MG63 (cell line): ENCODE results near the gene AR. TPM values are rescaled to one million over a fixed set of nuclear protein-coding genes. Genes with fewer than 3 reads are reported as not detected.

Experiments used
- DNase-seq: peaks from one replicate; pipeline ENCODE4 v3.0.0-alpha.2; 2020
- H3K27me3 ChIP-seq: fragments of 250-450 bp; sonication (Bioruptor Pico); 2 replicates; pipeline ENCODE4 v1.5.1; 2020; ENCODE audit warnings: mild to moderate bottlenecking, moderate library complexity
- H3K36me3 ChIP-seq: fragments of 250-450 bp; sonication (Bioruptor Pico); 2 replicates; pipeline ENCODE4 v1.5.1; 2020; ENCODE audit warnings: mild to moderate bottlenecking, moderate library complexity
- H3K4me3 ChIP-seq: fragments of 250-450 bp; sonication (Bioruptor Pico); 2 replicates; pipeline ENCODE4 v1.5.1; 2020; ENCODE audit warnings: mild to moderate bottlenecking, moderate library complexity
- H3K9me3 ChIP-seq: fragments of 250-450 bp; sonication (Bioruptor Pico); 2 replicates; pipeline ENCODE4 v1.5.1; 2020; ENCODE audit warnings: mild to moderate bottlenecking, moderate library complexity
- total RNA-seq: library from RNA; depleted of rRNA; stranded (reverse); fragments of >200 nt; shearing (Covaris generic); gene quantifications from 2 replicates; pipeline ENCODE4 v1.2.3, GENCODE V29; 2014; ENCODE audit warnings: low replicate concordance

The AR gene
- total RNA-seq, 1 experiment from 2014 or later, result 1.2 TPM

- H3K36me3 ChIP-seq, result no peaks in the 10 kb centered on the region
- H3K27me3 ChIP-seq, result no peaks in the 10 kb centered on the region
- H3K9me3 ChIP-seq, result no peaks in the 10 kb centered on the region
- DNase-seq, result peak; percentile 18
- no peak overlapping the region for H3K4me3 ChIP-seq
Measured at GRCh38 chrX:67555578-67556203, 11.9 kb downstream of the AR start.

- no peaks in the 10 kb centered on the region for H3K9me3 ChIP-seq
- no peak overlapping the region for H3K4me3 ChIP-seq
- H3K36me3 ChIP-seq, result no peaks in the 10 kb centered on the region
- no peak for DNase-seq
- no peaks in the 10 kb centered on the region for H3K27me3 ChIP-seq
Measured at GRCh38 chrX:67558267-67558666, 14.4 kb downstream of the AR start.

- DNase-seq, result no peak
- Histone ChIP-seq H3K4me3 (no peak overlapping the region), H3K27me3 (no peaks in the 10 kb centered on the region), H3K36me3 (no peaks in the 10 kb centered on the region), H3K9me3 (no peaks in the 10 kb centered on the region)
Measured at GRCh38 chrX:67563469-67564448, 19.9 kb downstream of the AR start.

- no peaks in the 10 kb centered on the region for H3K9me3 ChIP-seq
- H3K4me3 ChIP-seq, result no peak overlapping the region
- no peaks in the 10 kb centered on the region for H3K36me3 ChIP-seq
- no peaks in the 10 kb centered on the region for H3K27me3 ChIP-seq
- no peak for DNase-seq
Measured at GRCh38 chrX:67564475-67564874, 20.7 kb downstream of the AR start.

GRCh38 chrX:67568769-67569168 lies 24.9 kb downstream of the AR start:
- Histone ChIP-seq H3K9me3 (no peaks in the 10 kb centered on the region), H3K4me3 (no peak overlapping the region), H3K27me3 (no peaks in the 10 kb centered on the region), H3K36me3 (no peaks in the 10 kb centered on the region)
- no peak for DNase-seq

GRCh38 chrX:67570839-67571238 lies 27.0 kb downstream of the AR start:
- Histone ChIP-seq H3K4me3 (no peak overlapping the region), H3K9me3 (no peaks in the 10 kb centered on the region), H3K27me3 (no peaks in the 10 kb centered on the region), H3K36me3 (no peaks in the 10 kb centered on the region)
- no peak for DNase-seq

GRCh38 chrX:67574696-67575095 lies 30.9 kb downstream of the AR start:
- H3K9me3 ChIP-seq, result no peaks in the 10 kb centered on the region
- DNase-seq, result no peak

GRCh38 chrX:67582436-67582835 lies 38.6 kb downstream of the AR start:
- no peak for DNase-seq
- H3K27me3 ChIP-seq, result no peaks in the 10 kb centered on the region
- no peak overlapping the region for H3K4me3 ChIP-seq
- H3K36me3 ChIP-seq, result no peaks in the 10 kb centered on the region
- H3K9me3 ChIP-seq, result no peaks in the 10 kb centered on the region

More at GRCh38 chrX:67574696-67575095, 30.9 kb downstream of the AR start:
- no peaks in the 10 kb centered on the region for H3K27me3 ChIP-seq
- no peaks in the 10 kb centered on the region for H3K36me3 ChIP-seq
- no peak overlapping the region for H3K4me3 ChIP-seq

GRCh38 chrX:67583171-67583570 lies 39.4 kb downstream of the AR start:
- no peaks in the 10 kb centered on the region for H3K9me3 ChIP-seq
- H3K36me3 ChIP-seq, result no peaks in the 10 kb centered on the region
- DNase-seq, result no peak
- H3K4me3 ChIP-seq, result no peak overlapping the region
- no peaks in the 10 kb centered on the region for H3K27me3 ChIP-seq

- H3K36me3 ChIP-seq, result no peaks in the 10 kb centered on the region
- H3K9me3 ChIP-seq, result no peaks in the 10 kb centered on the region
- DNase-seq, result no peak
- H3K4me3 ChIP-seq, result no peak overlapping the region
- H3K27me3 ChIP-seq, result no peaks in the 10 kb centered on the region
Measured at GRCh38 chrX:67585401-67585800, 41.6 kb downstream of the AR start.

GRCh38 chrX:67587946-67588624 lies 44.3 kb downstream of the AR start:
- peak; percentile 60 for DNase-seq
- H3K36me3 ChIP-seq, result no peaks in the 10 kb centered on the region
- H3K4me3 ChIP-seq, result no peak overlapping the region
- H3K9me3 ChIP-seq, result no peaks in the 10 kb centered on the region
- no peaks in the 10 kb centered on the region for H3K27me3 ChIP-seq

GRCh38 chrX:67596839-67597790 lies 53.3 kb downstream of the AR start:
- no peak for DNase-seq
- Histone ChIP-seq H3K36me3 (no peaks in the 10 kb centered on the region), H3K4me3 (no peak overlapping the region), H3K9me3 (no peaks in the 10 kb centered on the region), H3K27me3 (no peaks in the 10 kb centered on the region)

GRCh38 chrX:67599532-67599931 lies 55.7 kb downstream of the AR start:
- H3K4me3 ChIP-seq, result no peak overlapping the region

GRCh38 chrX:67601771-67602170 lies 58.0 kb downstream of the AR start:
- no peak overlapping the region for H3K4me3 ChIP-seq
- no peak for DNase-seq
- H3K27me3 ChIP-seq, result no peaks in the 10 kb centered on the region
- H3K36me3 ChIP-seq, result no peaks in the 10 kb centered on the region
- H3K9me3 ChIP-seq, result no peaks in the 10 kb centered on the region

More at GRCh38 chrX:67599532-67599931, 55.7 kb downstream of the AR start:
- no peaks in the 10 kb centered on the region for H3K36me3 ChIP-seq
- no peaks in the 10 kb centered on the region for H3K27me3 ChIP-seq
- no peaks in the 10 kb centered on the region for H3K9me3 ChIP-seq
- DNase-seq, result no peak

- H3K4me3 ChIP-seq, result no peak overlapping the region
- no peaks in the 10 kb centered on the region for H3K9me3 ChIP-seq
- DNase-seq, result peak; percentile 57
- H3K27me3 ChIP-seq, result no peaks in the 10 kb centered on the region
- H3K36me3 ChIP-seq, result no peaks in the 10 kb centered on the region
Measured at GRCh38 chrX:67604979-67605703, 61.3 kb downstream of the AR start.

- Histone ChIP-seq H3K9me3 (no peaks in the 10 kb centered on the region), H3K4me3 (no peak overlapping the region), H3K27me3 (no peaks in the 10 kb centered on the region), H3K36me3 (no peaks in the 10 kb centered on the region)
- DNase-seq, result no peak
Measured at GRCh38 chrX:67607466-67607865, 63.6 kb downstream of the AR start.
